ENCODE measurements around the gene LY9. TPM values are rescaled to one million over a fixed set of nuclear protein-coding genes. Genes with fewer than 3 reads are reported as not detected.

Gene LY9
- total RNA-seq, 1 donor from 2014 or later: 0.11 TPM

DNA sequence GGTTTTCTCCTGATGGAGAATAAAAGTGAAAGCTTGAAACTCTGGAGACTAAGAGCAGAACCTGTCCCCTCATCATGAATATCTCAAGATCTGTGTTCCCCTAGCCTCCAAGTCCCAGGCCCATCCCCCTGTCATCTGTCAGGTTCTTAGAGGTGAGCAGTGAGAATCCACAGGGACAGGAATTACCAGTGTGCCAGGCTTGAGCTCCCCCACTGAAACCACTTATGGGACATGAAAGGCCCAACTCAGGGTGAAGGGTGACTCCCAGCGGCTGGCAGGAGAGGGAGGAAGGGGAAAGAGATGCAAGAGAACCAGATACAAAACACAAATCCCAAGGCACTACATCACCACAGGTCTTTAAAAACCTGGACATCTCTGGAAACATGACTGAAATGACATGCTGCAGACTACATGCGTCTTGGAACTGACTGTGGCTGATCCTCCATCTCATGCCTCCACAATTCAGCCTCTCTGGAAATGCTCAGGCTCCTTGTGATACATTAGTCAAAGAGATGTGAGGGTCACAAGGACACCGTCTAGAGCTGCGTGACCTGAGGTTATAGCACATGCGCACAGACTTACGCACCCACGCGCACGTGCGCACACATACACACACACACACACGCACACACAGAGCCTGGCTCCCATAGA is 6.8 kb upstream of the LY9 start:
- Histone ChIP-seq H3K27ac (no peak overlapping the region), H3K36me3 (no peaks in the 10 kb centered on the region), H3K4me1 (no peaks in the 10 kb centered on the region), H3K9me3 (no peaks in the 10 kb centered on the region), H3K27me3 (no peaks in the 10 kb centered on the region), H3K4me3 (no peak overlapping the region)
- intact Hi-C loops (cut with DNase I): no loop called here
- no peak for TF ChIP-seq CTCF (IDR thresholded peaks at IDR 0.05)
- DNase-seq (ENCODE audit: low spot score in 2 of 2): no peak

- H3K36me3 ChIP-seq: no peaks in the 10 kb centered on the region
- intact Hi-C loops (cut with DNase I): no loop called here
- no peak for TF ChIP-seq CTCF (IDR thresholded peaks at IDR 0.05)
- no peaks in the 10 kb centered on the region for H3K27me3 ChIP-seq
- H3K27ac ChIP-seq: no peak overlapping the region
- H3K4me1 ChIP-seq: no peaks in the 10 kb centered on the region
- DNase-seq (ENCODE audit: low spot score in 2 of 2): no peak
- H3K9me3 ChIP-seq: no peaks in the 10 kb centered on the region
- no peak overlapping the region for H3K4me3 ChIP-seq
Measured at GRCh38 chr1:160789702-160790611, 6.0 kb upstream of the LY9 start.

DNA sequence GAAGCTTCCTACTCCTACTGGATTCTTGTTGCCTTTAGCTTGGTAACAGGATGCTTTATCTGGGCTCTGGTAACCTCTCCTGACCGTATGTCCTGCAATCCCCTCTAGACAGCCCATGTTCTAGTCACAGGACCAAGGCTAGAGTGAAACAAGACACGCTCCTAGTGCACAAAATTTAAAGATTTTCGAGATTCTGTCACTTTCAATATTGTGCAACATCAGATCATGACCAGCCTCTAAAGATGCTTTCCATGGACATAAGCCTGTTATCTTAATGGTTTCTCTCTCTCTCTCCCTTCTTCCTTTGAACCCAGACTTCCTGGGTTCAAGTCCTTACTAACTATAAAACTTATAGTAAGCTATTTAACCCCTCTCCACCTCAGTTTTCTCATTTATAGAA is 1.6 kb upstream of the LY9 start:
- DNase-seq (ENCODE audit: low spot score in 2 of 2): no peak
- Histone ChIP-seq H3K36me3 (no peaks in the 10 kb centered on the region), H3K9me3 (no peaks in the 10 kb centered on the region), H3K27me3 (no peaks in the 10 kb centered on the region), H3K27ac (no peak overlapping the region), H3K4me3 (no peak overlapping the region), H3K4me1 (no peaks in the 10 kb centered on the region)
- TF ChIP-seq CTCF (IDR thresholded peaks at IDR 0.05): no peak
- intact Hi-C loops (cut with DNase I): no loop called here

DNA sequence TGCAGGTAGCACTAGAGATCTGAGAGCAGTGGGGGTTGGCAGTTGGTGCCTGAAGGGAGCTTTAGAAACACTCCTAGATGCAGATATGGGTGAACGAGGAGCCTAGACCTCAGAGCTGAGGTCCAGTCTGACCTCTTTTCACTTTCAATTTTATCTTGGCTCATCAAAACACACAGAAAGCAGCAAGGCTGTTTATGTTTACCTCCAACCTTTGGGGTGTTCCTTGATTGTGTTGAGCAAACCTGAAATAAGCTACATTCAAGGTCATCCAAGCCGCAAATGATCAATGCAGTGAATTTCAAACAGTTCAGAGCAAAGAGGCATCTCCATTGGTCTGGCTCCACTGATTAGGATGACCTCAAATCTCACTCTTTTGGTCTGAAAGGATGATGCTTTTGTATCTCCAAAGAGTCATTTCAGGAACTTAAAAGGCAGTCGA is 1.3 kb downstream of the LY9 start:
- TF ChIP-seq CTCF (IDR thresholded peaks at IDR 0.05): no peak
- no peak overlapping the region for H3K27ac ChIP-seq
- no peak for DNase-seq (ENCODE audit: low spot score in 2 of 2)
- H3K27me3 ChIP-seq: no peaks in the 10 kb centered on the region
- no peaks in the 10 kb centered on the region for H3K36me3 ChIP-seq
- no peaks in the 10 kb centered on the region for H3K4me1 ChIP-seq
- H3K9me3 ChIP-seq: no peaks in the 10 kb centered on the region
- H3K4me3 ChIP-seq: no peak overlapping the region
- intact Hi-C loops (cut with DNase I): no loop called here

- no peaks in the 10 kb centered on the region for H3K9me3 ChIP-seq
- no peaks in the 10 kb centered on the region for H3K27me3 ChIP-seq
- no peak overlapping the region for H3K27ac ChIP-seq
- H3K4me1 ChIP-seq: no peaks in the 10 kb centered on the region
- intact Hi-C loops (cut with DNase I): no loop called here
- no peak for TF ChIP-seq CTCF (IDR thresholded peaks at IDR 0.05)
- DNase-seq (ENCODE audit: low spot score in 2 of 2): no peak
- no peak overlapping the region for H3K4me3 ChIP-seq
- no peaks in the 10 kb centered on the region for H3K36me3 ChIP-seq
Measured at GRCh38 chr1:160797861-160798273, 1.9 kb downstream of the LY9 start.
